Measurements from ENCODE around the gene DHRS9. TPM values are rescaled to one million over a fixed set of nuclear protein-coding genes. Genes with fewer than 3 reads are reported as not detected.

Gene DHRS9
- total RNA-seq, 1 experiment from 2014 or later, result 0.21 TPM

DNA sequence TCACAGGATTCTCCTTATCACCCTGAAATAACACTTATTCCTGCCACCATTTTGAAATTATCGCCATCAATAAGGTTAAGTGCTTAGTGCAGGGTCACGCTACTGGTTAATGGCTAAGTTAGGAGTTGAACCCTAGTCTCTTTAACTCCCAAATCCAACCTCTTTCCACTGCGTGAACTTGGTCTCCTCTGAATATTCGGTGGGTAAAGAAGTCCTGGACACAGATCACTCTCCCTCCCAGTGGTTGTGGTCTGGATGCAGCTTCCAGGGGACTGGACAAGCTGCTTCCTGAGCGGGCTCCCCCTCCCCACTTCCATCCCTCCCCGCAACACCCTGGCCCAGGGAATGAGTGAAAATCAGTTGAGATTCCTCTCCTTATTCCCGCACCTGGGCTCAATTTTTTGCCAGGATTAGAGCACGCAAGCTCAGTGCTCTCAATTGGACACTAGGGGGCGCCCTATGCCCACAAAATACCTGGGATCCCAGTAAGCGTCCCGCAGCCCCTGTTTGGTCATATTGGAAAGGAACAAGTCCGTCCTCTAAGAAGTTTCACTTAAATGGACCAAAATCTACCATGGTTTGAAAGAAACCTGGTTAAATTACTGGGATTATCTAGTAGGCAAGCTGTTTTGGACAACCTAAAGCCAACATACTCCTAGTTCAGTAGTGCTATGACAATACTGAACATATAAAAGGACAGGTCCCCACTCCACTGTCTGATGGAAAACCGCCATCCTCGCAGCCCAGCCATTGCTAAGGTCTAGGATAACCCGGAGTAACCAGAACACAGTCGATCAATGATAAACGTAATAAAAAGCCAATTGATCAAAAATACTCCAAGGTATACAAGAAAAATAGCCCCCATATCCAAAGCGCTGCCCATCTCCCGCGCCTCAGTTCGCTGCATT lies 40.4 kb downstream of the DHRS9 start:
- Histone ChIP-seq H3K9me3 (ENCODE audit: control insufficient read depth, insufficient read depth, low read depth, low read length) (no peaks in the 10 kb centered on the region), H3K36me3 (ENCODE audit: control insufficient read depth, insufficient read depth, low read length) (no peaks in the 10 kb centered on the region), H3K4me1 (ENCODE audit: control insufficient read depth, insufficient read depth, low read length) (no peaks in the 10 kb centered on the region; the same call in 1 of the 2 replicates), H3K27ac (ENCODE audit: low read length) (no peak overlapping the region), H3K4me3 (ENCODE audit: low read depth in 2 of 2, low read length in 2 of 2) (peak overlapping the region in 1 of 2 experiments; percentile 25; a peak in 1 of 4 replicates), H3K27me3 (ENCODE audit: control insufficient read depth, insufficient read depth, low read length) (peaks cover 2% of the 10 kb centered on the region; the same call in 1 of the 2 replicates)
- in situ Hi-C loops (cut with HindIII; ENCODE audit: low pct_unique_long_range_greater_than_20kb, low sequenced_read_pairs) (no loop called here), intact Hi-C loops (cut with micrococcal nuclease; ENCODE audit: unreplicated experiment) (loop anchor here (5.0 to 10.0 kb wide), 4 partner anchors 113 to 288 kb away; no protein-coding TSS in a partner anchor)
- no TSS peak for BruUV-seq (replicated peaks)
- ChIA-PET CTCF (interaction anchor here (0.6 to 1.3 kb wide), 8 partner anchors 9 to 288 kb away, joined by 3 to 8 read pairs (median 3); no protein-coding TSS in a partner anchor), POLR2A (no interaction called here)
- DNase-seq (ENCODE audit: low read depth, low spot score), result peak; percentile 42
- ATAC-seq, result peak; percentile 96
- TF ChIP-seq, protein P1, sequence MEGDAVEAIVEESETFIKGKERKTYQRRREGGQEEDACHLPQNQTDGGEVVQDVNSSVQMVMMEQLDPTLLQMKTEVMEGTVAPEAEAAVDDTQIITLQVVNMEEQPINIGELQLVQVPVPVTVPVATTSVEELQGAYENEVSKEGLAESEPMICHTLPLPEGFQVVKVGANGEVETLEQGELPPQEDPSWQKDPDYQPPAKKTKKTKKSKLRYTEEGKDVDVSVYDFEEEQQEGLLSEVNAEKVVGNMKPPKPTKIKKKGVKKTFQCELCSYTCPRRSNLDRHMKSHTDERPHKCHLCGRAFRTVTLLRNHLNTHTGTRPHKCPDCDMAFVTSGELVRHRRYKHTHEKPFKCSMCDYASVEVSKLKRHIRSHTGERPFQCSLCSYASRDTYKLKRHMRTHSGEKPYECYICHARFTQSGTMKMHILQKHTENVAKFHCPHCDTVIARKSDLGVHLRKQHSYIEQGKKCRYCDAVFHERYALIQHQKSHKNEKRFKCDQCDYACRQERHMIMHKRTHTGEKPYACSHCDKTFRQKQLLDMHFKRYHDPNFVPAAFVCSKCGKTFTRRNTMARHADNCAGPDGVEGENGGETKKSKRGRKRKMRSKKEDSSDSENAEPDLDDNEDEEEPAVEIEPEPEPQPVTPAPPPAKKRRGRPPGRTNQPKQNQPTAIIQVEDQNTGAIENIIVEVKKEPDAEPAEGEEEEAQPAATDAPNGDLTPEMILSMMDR (IDR thresholded peaks at IDR 0.05), result peak; percentile 90
- TF ChIP-seq SIN3A (IDR thresholded peaks at IDR 0.05; ENCODE audit: borderline replicate concordance, insufficient read depth, low read depth, low read length), result no peak
- TF ChIP-seq POLR2AphosphoS5 (IDR thresholded peaks at IDR 0.05; ENCODE audit: low read depth, low read length), result no peak
- TF ChIP-seq, protein P2, sequence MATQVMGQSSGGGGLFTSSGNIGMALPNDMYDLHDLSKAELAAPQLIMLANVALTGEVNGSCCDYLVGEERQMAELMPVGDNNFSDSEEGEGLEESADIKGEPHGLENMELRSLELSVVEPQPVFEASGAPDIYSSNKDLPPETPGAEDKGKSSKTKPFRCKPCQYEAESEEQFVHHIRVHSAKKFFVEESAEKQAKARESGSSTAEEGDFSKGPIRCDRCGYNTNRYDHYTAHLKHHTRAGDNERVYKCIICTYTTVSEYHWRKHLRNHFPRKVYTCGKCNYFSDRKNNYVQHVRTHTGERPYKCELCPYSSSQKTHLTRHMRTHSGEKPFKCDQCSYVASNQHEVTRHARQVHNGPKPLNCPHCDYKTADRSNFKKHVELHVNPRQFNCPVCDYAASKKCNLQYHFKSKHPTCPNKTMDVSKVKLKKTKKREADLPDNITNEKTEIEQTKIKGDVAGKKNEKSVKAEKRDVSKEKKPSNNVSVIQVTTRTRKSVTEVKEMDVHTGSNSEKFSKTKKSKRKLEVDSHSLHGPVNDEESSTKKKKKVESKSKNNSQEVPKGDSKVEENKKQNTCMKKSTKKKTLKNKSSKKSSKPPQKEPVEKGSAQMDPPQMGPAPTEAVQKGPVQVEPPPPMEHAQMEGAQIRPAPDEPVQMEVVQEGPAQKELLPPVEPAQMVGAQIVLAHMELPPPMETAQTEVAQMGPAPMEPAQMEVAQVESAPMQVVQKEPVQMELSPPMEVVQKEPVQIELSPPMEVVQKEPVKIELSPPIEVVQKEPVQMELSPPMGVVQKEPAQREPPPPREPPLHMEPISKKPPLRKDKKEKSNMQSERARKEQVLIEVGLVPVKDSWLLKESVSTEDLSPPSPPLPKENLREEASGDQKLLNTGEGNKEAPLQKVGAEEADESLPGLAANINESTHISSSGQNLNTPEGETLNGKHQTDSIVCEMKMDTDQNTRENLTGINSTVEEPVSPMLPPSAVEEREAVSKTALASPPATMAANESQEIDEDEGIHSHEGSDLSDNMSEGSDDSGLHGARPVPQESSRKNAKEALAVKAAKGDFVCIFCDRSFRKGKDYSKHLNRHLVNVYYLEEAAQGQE (IDR thresholded peaks at IDR 0.05; ENCODE audit: insufficient read depth in 1 of 2, low read depth in 2 of 2, low read length in 1 of 2), result no peak
- TF ChIP-seq TCF7L2 (IDR thresholded peaks at IDR 0.05; ENCODE audit: low read depth, low read length), result no peak

DNA sequence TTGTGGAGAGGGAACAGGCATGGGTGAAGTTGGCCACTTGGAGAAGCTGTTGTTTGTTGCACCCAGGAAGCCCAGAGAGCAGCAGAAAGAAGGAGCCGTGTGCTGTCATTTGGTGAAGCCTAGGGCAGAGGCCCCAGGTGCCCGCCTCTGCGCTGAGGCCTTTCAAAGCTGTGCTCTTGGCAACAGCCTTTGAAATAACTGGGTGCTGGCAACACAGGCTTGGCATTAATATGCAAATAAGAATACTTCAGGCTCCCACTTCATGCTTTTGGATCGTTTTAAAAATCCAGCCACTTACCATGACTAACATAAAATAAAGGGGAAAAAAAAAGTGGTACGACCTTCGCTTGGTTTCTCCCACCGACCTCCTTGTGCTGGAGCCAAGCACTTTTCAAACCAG lies 41.1 kb downstream of the DHRS9 start:
- ATAC-seq (no peak), DNase-seq (ENCODE audit: low read depth, low spot score) (no peak)
- ChIA-PET CTCF (interaction anchor here (0.9 to 1.2 kb wide), 2 partner anchors 14 to 111 kb away, joined by 3 to 8 read pairs; no protein-coding TSS in a partner anchor), POLR2A (no interaction called here)
- Histone ChIP-seq H3K4me3 (ENCODE audit: low read depth in 2 of 2, low read length in 2 of 2) (no peak overlapping the region), H3K4me1 (ENCODE audit: control insufficient read depth, insufficient read depth, low read length) (no peaks in the 10 kb centered on the region; the same call in 1 of the 2 replicates), H3K36me3 (ENCODE audit: control insufficient read depth, insufficient read depth, low read length) (no peaks in the 10 kb centered on the region), H3K27me3 (ENCODE audit: control insufficient read depth, insufficient read depth, low read length) (peaks cover 2% of the 10 kb centered on the region; the same call in 1 of the 2 replicates), H3K9me3 (ENCODE audit: control insufficient read depth, insufficient read depth, low read depth, low read length) (no peaks in the 10 kb centered on the region), H3K27ac (ENCODE audit: low read length) (no peak overlapping the region)
- no TSS peak for BruUV-seq (replicated peaks)
- TF ChIP-seq SIN3A (IDR thresholded peaks at IDR 0.05; ENCODE audit: borderline replicate concordance, insufficient read depth, low read depth, low read length) (no peak), POLR2AphosphoS5 (IDR thresholded peaks at IDR 0.05; ENCODE audit: low read depth, low read length) (no peak), TCF7L2 (IDR thresholded peaks at IDR 0.05; ENCODE audit: low read depth, low read length) (no peak)
- TF ChIP-seq, protein P1 (IDR thresholded peaks at IDR 0.05), result no peak
- TF ChIP-seq, protein P2 (IDR thresholded peaks at IDR 0.05; ENCODE audit: insufficient read depth in 1 of 2, low read depth in 2 of 2, low read length in 1 of 2), result no peak
- in situ Hi-C loops (cut with HindIII; ENCODE audit: low pct_unique_long_range_greater_than_20kb, low sequenced_read_pairs) (no loop called here), intact Hi-C loops (cut with micrococcal nuclease; ENCODE audit: unreplicated experiment) (loop anchor here (5.0 to 10.0 kb wide), 3 partner anchors 112 to 287 kb away; no protein-coding TSS in a partner anchor)
